Thymus (tissue), 11 donors: ENCODE results near the gene MFGE8. TPM values are rescaled to one million over a fixed set of nuclear protein-coding genes. Genes with fewer than 3 reads are reported as not detected.
A peak's percentile ranks its signal among the peaks of the same experiment; 100 is the strongest.

Experiments used
- DNase-seq, 9 donors: peaks; one replicate each; pipeline ENCODE4 v3.0.0-alpha.2; 2013; ENCODE audit warnings: low spot score in 9 of 9, low read depth in 6 of 9, missing footprints in 1 of 9
- H3K27ac ChIP-seq, 2 donors: one replicate each; pipeline ENCODE4 v1.5.1; 2013; ENCODE audit warnings: control low read depth in 1 of 2, low read depth in 1 of 2, low read length in 1 of 2, mild to moderate bottlenecking in 1 of 2, moderate library complexity in 1 of 2
- H3K27me3 ChIP-seq, 2 donors: one replicate each; pipeline ENCODE4 v1.5.1; 2013; ENCODE audit warnings: low read length in 1 of 2; ENCODE audit not compliant: control insufficient read depth in 2 of 2, insufficient read depth in 1 of 2
- H3K36me3 ChIP-seq, 2 donors: one replicate each; pipeline ENCODE4 v1.5.1; 2013; ENCODE audit warnings: low read length in 1 of 2, mild to moderate bottlenecking in 1 of 2, moderate library complexity in 1 of 2; ENCODE audit not compliant: control insufficient read depth in 2 of 2, insufficient read depth in 2 of 2
- H3K4me1 ChIP-seq, 2 donors: one replicate each; pipeline ENCODE4 v1.5.1; 2013; ENCODE audit warnings: low read length in 2 of 2; ENCODE audit not compliant: control insufficient read depth in 2 of 2, insufficient read depth in 2 of 2
- H3K4me3 ChIP-seq, 2 donors: one replicate each; pipeline ENCODE4 v1.5.1; 2013; ENCODE audit warnings: low read length in 2 of 2, control low read depth in 1 of 2, mild to moderate bottlenecking in 1 of 2
- H3K9me3 ChIP-seq, 2 donors: one replicate each; pipeline ENCODE4 v1.5.1; 2013; ENCODE audit warnings: low read length in 1 of 2, mild to moderate bottlenecking in 1 of 2; ENCODE audit not compliant: control insufficient read depth in 2 of 2, insufficient read depth in 1 of 2
- WGBS: extraction: QIAGEN DNeasy Blood & Tissue Kit; methylation state at CpG from one replicate; pipeline ENCODE4 v1.1.7; 2013; 5-methylcytosine and 5-hydroxymethylcytosine counted together
- polyA plus RNA-seq: library from polyadenylated mRNA; stranded (reverse); fragments of 200-250 nt; gene quantifications from one replicate; pipeline ENCODE4 v1.2.3, GENCODE V29; 2013
- total RNA-seq: library from RNA; stranded (reverse); fragments of 120-200 nt; gene quantifications from one replicate; pipeline ENCODE4 v1.2.4, GENCODE V29; 2013
- donor health status: healthy.

Gene MFGE8
- total and polyA plus RNA-seq, 2 donors = 21.8 to 84.9 TPM

- Histone ChIP-seq H3K36me3 (peaks cover 12 to 68% of the 10 kb centered on the region in 2 donors), H3K9me3 (no peaks in the 10 kb centered on the region), H3K27me3 (no peaks in the 10 kb centered on the region), H3K4me3 (no peak overlapping the region), H3K4me1 (peaks cover 8 to 17% of the 10 kb centered on the region in 2 donors), H3K27ac (peak overlapping the region; percentile 95)
- 50% methylated on average over 10 of the region's 10 CpGs for WGBS
- peak; percentile 79 to 98 (median 94) for DNase-seq
Observed at GRCh38 chr15:88904624-88905327, 8.4 kb downstream of the MFGE8 start.

GRCh38 chr15:88904257-88904623 is 8.9 kb downstream of the MFGE8 start:
- 94% methylated on average over 2 of the region's 2 CpGs for WGBS
- peaks cover 8 to 17% of the 10 kb centered on the region in 2 donors for H3K4me1 ChIP-seq
- H3K36me3 ChIP-seq = peaks cover 7 to 67% of the 10 kb centered on the region in 2 donors
- H3K27me3 ChIP-seq = no peaks in the 10 kb centered on the region
- no peaks in the 10 kb centered on the region for H3K9me3 ChIP-seq
- H3K4me3 ChIP-seq = no peak overlapping the region
- H3K27ac ChIP-seq = peak overlapping the region; percentile 95
- DNase-seq = no peak

- Histone ChIP-seq H3K4me3 (no peak overlapping the region), H3K27ac (no peak overlapping the region), H3K36me3 (peaks cover 7 to 59% of the 10 kb centered on the region in 2 donors), H3K9me3 (no peaks in the 10 kb centered on the region), H3K27me3 (no peaks in the 10 kb centered on the region), H3K4me1 (peaks cover 8 to 19% of the 10 kb centered on the region in 2 donors)
- DNase-seq = no peak
- 75% methylated on average over 2 of the region's 2 CpGs for WGBS
Observed at GRCh38 chr15:88902846-88903245, 10.3 kb downstream of the MFGE8 start.

GRCh38 chr15:88902221-88902835 is 10.9 kb downstream of the MFGE8 start:
- no peaks in the 10 kb centered on the region for H3K27me3 ChIP-seq
- 96% methylated on average over 6 of the region's 6 CpGs for WGBS
- no peak overlapping the region for H3K27ac ChIP-seq
- no peak for DNase-seq
- no peak overlapping the region for H3K4me3 ChIP-seq
- peaks cover 9 to 24% of the 10 kb centered on the region in 2 donors for H3K4me1 ChIP-seq
- peaks cover 7 to 54% of the 10 kb centered on the region in 2 donors for H3K36me3 ChIP-seq
- H3K9me3 ChIP-seq = no peaks in the 10 kb centered on the region

- WGBS = 97% methylated on average over 15 of the region's 15 CpGs
- H3K4me3 ChIP-seq = no peak overlapping the region
Observed at GRCh38 chr15:88901508-88902220, 11.5 kb downstream of the MFGE8 start.

GRCh38 chr15:88900982-88901418 is 12.2 kb downstream of the MFGE8 start:
- Histone ChIP-seq H3K36me3 (peaks cover 7 to 43% of the 10 kb centered on the region in 2 donors), H3K4me3 (no peak overlapping the region), H3K4me1 (peaks cover 14 to 34% of the 10 kb centered on the region in 2 donors), H3K9me3 (no peaks in the 10 kb centered on the region), H3K27ac (no peak overlapping the region), H3K27me3 (peaks cover 4 to 13% of the 10 kb centered on the region in 2 donors)
- WGBS = 86% methylated on average over 5 of the region's 5 CpGs
- DNase-seq = no peak

More at GRCh38 chr15:88901508-88902220, 11.5 kb downstream of the MFGE8 start:
- Histone ChIP-seq H3K27ac (no peak overlapping the region), H3K27me3 (peaks cover 0 to 7% of the 10 kb centered on the region in 2 donors), H3K4me1 (peaks cover 14 to 31% of the 10 kb centered on the region in 2 donors), H3K9me3 (no peaks in the 10 kb centered on the region), H3K36me3 (peaks cover 7 to 49% of the 10 kb centered on the region in 2 donors)
- no peak for DNase-seq

- DNase-seq = no peak
- Histone ChIP-seq H3K4me3 (no peak overlapping the region), H3K4me1 (peaks cover 14 to 38% of the 10 kb centered on the region in 2 donors), H3K9me3 (no peaks in the 10 kb centered on the region), H3K36me3 (peaks cover 7 to 38% of the 10 kb centered on the region in 2 donors), H3K27me3 (peaks cover 4 to 17% of the 10 kb centered on the region in 2 donors), H3K27ac (no peak overlapping the region)
- 97% methylated on average over 12 of the region's 12 CpGs for WGBS
Observed at GRCh38 chr15:88900309-88900981, 12.7 kb downstream of the MFGE8 start.

GRCh38 chr15:88899251-88899650 is 13.9 kb downstream of the MFGE8 start:
- Histone ChIP-seq H3K27me3 (peaks cover 13 to 29% of the 10 kb centered on the region in 2 donors), H3K9me3 (no peaks in the 10 kb centered on the region), H3K36me3 (peaks cover 7 to 37% of the 10 kb centered on the region in 2 donors), H3K4me1 (peaks cover 12 to 38% of the 10 kb centered on the region in 2 donors), H3K27ac (no peak overlapping the region), H3K4me3 (no peak overlapping the region)
- DNase-seq = no peak
- 97% methylated on average over 9 of the region's 9 CpGs for WGBS
